NCI-H345 (cell line): ENCODE data around the gene IL16.
"Not testable (repeated sequence)": the region's sequence is repeated elsewhere in the genome, so short reads cannot be mapped to it uniquely, and the experiment has no call there.

Experiments used
- DNase-seq: peaks from one replicate; lab custom pipeline; 2025; lab: John Stamatoyannopoulos, UW

IL16 gene

GRCh38 chr15:81314378-81314777, 117.7 kb downstream of the IL16 start:
- no peak for DNase-seq

DNA sequence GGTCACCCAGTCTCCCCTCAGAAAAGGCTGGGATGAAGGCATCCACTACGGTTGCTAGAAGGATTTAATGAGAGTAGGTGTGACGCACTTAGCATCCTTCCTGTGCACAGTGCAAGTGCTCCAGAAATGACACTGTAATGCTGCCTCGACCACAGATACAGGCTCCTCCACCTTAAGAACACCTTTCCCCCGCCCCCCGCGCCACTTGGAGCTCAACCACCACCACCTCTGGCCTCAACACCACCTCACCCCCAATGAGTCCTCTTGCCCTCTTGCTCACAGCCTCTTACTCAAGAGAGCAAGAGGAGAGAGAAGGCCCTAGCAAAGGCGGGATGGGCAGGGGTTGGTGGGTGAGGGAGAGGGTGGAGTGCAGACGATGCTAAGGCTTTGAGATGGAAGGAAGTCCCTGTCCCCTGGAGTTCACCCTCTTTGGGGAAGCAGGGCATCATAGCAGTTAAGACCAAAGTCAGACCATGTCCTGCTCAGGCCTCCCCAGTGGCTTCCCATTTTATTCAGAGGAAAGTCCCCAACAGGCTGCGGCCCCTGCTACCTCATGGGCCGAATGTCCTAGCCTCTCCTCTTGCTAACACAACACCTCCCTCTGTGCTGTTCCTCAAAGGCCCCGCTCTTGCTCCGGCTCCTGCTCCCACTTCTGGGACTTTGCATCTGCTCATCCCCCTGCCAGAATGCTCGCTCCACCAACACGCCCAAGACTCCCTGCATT, 118.9 kb downstream of the IL16 start:
- DNase-seq: no peak

DNA sequence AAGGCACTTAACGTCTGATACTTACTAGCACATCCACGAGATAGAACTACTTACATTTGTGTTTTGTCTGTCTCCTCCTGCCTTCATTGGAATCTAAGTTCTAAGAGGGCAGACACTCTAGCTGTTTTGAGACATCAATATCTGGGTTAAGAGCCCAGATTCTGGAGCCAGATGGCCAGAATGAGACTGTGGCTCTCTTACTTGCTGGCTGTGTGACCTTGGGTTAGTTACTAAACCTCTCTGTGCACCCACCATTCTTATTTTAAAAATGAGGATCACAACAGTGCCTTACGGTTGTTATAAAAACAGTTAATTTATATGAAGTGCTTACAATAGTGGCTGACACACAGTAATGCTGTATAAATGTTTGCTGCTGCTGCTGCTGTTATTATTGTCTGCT, 119.6 kb downstream of the IL16 start:
- DNase-seq: no peak

DNA sequence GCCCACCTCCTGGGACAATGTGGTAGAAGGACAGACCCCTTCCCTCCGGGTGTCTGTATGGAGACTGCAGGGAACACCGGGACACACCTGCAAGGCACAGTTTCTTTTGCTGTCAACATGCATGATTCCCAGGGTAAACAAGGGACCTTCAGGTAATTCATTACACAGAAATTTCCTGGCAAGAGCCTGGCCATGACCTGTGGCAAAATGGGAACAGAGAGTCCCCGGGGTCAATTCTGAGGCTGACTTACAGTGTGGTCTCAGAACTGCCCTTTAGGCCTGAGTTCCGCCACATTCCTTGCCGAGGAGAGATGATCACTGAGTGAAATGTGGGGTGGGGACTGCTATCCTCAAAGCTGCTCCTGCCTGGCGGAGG, 121.0 kb downstream of the IL16 start:
- DNase-seq: no peak

- DNase-seq: no peak
Measured at GRCh38 chr15:81321667-81322066, 125.0 kb downstream of the IL16 start.

GRCh38 chr15:81322676-81323253, 126.1 kb downstream of the IL16 start:
- no peak for DNase-seq

GRCh38 chr15:81323559-81323943, 126.9 kb downstream of the IL16 start:
- DNase-seq: no peak

DNA sequence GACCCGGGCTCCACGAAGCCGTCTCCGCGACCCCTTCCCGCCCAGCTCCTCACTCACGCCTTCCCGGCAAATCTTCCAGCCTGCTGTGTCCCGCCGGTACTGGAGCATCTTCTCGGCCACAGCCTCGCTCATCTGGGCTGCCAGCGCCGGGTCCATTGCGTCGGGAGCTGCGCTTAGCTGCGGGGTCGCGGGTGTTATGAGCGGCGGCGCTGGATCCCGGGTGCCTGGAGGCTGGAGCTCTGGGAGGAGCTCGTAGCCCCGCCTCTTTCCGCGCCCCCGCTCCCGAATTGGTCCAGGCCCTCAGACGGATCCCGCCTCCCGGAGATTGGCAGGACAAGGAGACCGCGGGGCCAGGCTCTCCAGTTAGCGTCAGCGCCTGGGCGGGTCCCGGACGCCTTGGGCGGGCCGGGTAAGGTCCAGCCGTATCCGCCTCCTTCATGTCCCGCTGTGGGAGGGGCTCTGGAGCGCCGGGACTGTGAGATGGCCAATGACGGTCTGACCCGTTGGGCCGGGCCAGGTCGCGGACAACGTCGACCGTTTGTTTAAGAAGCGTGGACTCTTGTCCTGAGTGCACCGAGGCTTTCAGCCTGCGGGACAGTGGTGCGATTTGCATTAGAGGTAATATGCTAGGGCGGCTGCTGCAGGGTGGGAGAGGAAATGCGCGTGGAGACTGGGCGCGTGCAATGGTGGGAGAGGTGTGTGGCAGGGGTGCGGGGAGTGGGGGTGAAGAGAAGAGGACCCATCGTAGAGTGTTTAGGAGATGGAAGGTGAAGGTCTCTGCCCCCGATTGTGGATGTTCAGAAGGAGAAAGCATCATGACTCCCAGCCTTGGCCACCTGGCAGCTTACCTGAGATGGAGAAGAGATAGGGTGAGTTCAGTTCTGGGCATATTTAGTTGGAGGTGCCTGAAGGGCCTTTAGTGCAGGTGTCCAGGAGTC, 127.5 kb downstream of the IL16 start, which contains the start of gene STARD5:
TSS of gene STARD5 (minus strand) at position 198 of the 938 bp plus-strand sequence. CDS start at position 156, 42 bp downstream.
- DNase-seq: peak; percentile 96

DNA sequence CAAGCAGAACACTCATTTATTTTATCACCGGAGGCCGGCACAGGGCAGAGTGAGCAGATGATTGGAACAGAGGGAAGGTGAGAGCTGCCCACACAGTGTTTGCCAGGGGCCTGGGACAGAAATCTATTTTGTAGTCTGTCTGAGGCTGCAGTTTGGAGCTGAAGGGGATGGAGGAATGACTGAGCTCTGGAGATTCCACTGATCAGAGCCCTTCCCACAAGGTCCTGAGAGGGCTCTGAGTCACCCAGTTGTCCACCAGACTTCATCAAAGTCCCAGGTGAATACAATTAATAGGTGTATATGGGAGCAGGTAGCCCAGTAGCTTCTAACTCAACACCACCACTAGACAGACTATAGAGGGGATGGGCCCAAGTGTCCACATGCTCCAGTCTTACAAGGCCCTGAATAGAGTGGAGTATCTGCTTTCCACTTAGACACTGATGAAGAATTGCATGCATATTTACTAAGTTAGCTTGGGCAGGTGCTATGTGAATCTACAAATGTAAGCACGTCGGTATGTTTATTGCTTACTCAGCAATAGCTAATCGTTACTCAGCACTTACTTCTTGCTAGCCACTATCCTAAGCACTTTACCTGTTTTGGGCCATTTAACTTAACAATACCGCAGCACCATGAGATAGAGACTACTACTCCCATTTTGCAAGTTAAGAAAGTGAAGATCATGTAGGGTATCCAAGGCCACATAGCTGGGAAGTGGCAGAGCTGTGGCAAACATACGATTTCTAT, 130.0 kb downstream of the IL16 start:
- DNase-seq: no peak

GRCh38 chr15:81327516-81327915, 130.8 kb downstream of the IL16 start:
- no peak for DNase-seq

DNA sequence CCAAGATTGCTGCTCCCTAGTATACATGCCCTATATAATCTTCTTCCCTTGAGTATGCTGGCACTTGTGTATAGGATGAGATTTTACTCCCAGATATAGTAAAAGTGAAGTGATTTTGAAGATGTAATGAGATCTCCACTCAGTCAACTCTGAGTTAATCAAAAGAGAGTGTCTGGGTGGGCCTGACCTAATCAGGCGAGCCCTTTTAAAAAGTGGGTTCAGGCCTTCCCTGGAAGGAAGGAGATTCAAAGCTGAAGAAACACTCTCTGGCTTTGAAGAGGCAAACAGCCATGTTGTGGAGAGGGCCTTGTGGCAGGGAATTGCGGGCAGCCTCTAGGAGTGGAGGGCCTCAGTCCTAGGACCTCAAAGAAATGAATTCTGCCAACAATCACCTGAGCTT, 132.8 kb downstream of the IL16 start:
- no peak for DNase-seq

GRCh38 chr15:81330366-81331090, 133.8 kb downstream of the IL16 start:
- no peak for DNase-seq

- not testable (repeated sequence) for DNase-seq
Measured at GRCh38 chr15:81331141-81331540, 134.5 kb downstream of the IL16 start.

DNA sequence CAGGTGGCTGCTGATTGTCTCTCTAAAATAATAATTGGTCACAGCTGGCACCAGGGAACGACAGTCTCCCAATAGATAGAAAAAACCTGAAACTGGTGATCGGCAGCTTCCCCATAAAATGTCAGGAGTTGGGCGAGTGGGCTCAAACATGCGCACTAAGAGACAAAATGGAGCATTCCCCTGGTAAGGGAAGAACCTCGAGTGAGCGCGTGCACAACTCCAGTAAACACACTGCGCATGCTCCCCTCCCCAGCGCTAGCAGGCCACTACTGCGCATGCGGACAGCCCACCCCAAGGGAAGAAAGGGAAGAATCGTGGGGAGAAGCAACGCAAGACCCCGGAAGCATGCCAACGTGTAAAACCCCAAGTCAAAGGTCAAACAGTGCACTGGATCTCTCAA, 134.9 kb downstream of the IL16 start:
- DNase-seq: no peak

DNA sequence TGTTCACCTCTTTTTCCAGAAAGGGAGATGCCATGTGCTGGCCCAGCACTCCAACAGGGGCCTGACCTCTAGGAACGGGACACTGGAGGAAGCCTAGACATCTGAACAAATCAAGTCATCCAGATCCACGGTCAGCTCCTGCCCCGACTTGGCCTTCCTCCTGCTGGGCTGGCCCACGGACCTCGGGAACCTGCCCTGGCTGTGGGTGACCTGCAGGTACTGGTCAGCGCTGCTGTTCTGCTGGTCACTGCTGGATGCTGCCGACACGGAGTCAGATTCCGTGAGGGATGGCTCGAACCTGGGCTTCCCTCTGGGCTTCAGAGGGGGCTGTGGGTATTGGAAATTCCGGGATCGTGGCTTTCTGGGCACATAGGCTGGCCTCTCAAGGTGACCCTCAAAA, 135.6 kb downstream of the IL16 start:
- DNase-seq: no peak

GRCh38 chr15:81333363-81333762, 136.7 kb downstream of the IL16 start:
- no peak for DNase-seq

- DNase-seq: peak; percentile 79
Measured at GRCh38 chr15:81334768-81335435, 138.2 kb downstream of the IL16 start.

DNA sequence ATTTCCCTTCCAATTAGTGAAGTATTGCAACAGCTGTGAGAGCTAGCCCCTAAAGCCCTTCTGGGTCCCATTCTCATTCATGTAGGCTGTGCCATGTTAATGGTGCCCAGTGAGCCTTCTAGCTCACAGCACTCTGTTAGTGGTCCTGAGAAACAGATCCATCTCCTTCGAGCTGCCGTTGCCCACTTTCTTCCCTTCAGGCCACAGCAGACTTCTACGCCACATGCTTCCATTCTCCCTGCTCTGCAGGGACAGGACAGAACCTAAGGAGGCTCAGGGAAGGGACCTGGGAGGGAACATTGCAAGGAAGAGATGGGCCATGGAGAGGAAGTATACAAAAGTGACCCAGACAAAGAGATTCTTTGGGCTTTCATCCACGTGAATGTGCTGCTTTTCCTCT, 139.0 kb downstream of the IL16 start:
- no peak for DNase-seq

- DNase-seq: no peak
Measured at GRCh38 chr15:81336568-81336967, 139.9 kb downstream of the IL16 start.

DNA sequence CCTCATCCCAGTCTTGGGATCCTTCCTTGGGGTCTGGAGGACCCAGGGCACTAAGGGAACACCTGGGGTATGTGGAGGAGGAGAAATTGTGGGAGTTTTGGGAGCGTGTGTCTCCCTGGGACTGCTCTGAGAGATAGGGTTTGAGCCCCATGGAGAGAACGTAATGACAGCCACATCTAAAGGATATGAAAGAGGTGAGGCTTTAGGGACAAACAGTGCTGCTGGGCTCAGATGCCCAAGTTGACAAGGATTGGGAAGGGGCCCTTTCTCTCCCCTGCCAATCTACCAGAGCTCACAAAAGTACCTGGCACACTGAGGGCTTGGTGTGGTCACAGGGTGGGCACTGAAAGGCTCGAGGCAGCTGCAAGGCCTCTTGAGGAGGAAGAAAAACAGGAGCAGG, 140.6 kb downstream of the IL16 start:
- no peak for DNase-seq

GRCh38 chr15:81337713-81338157, 141.1 kb downstream of the IL16 start:
- DNase-seq: no peak
